A549 (cell line): ENCODE results near the gene REV1. TPM values are rescaled to one million over a fixed set of nuclear protein-coding genes. Genes with fewer than 3 reads are reported as not detected.

ENCODE experiments used
- ATAC-seq, 2 experiments: fragments of 200-7000 bp in 1 of 2; fragments of >200 bp in 1 of 2; cut with Nextera tagmentation in 1 of 2; cut with Tn5 transposase in 1 of 2; 3 replicates each; pipeline versions ENCODE4 v1.8.0 to v1.9.1; 2018 to 2020; ENCODE audit warnings: mild to moderate bottlenecking in 1 of 2, moderate library complexity in 1 of 2
- CTCF ChIA-PET: fragments of 300-600 bp; sonication (Branson Sonifier 250); formaldehyde crosslinking; extraction: SDS; loops from one replicate; lab custom pipeline; 2021; ENCODE audit warnings: antibody characterized with exemption, inconsistent platforms; lab: Yijun Ruan, JAX
- POLR2A ChIA-PET: fragments of 350-600 bp; formaldehyde crosslinking; extraction: SDS; loops from one replicate; lab custom pipeline; 2021; ENCODE audit warnings: antibody characterized with exemption, inconsistent platforms; lab: Yijun Ruan, JAX
- DNase-seq, 2 experiments: peaks; one replicate each; pipeline versions ENCODE4 v3.0.0 to v3.0.0-alpha.2; 2011 to 2016; ENCODE audit warnings: low read depth in 1 of 2, low spot score in 1 of 2
- FAIRE-seq: peaks from 2 replicates; lab custom pipeline; 2011; peaks lifted over from hg19 to GRCh38; lab: Jason Lieb, UNC
- H3K27ac ChIP-seq, 2 experiments: fragments of >200 bp; sonication (Bioruptor Twin); formaldehyde crosslinking; 3 replicates each; pipeline ENCODE4 v1.5.1; 2016 to 2017
- H3K4me1 ChIP-seq: fragments of >200 bp; sonication (Bioruptor Twin); formaldehyde crosslinking; 3 replicates; pipeline ENCODE4 v1.6.1; 2016
- H3K4me2 ChIP-seq: fragments of >200 bp; sonication (Bioruptor Twin); formaldehyde crosslinking; 3 replicates; pipeline ENCODE4 v1.6.1; 2016
- H3K4me3 ChIP-seq: fragments of >200 bp; sonication (Bioruptor Twin); formaldehyde crosslinking; 3 replicates; pipeline ENCODE4 v1.5.1; 2016
- H3K9me3 ChIP-seq: fragments of >200 bp; sonication (Bioruptor Twin); formaldehyde crosslinking; 3 replicates; pipeline ENCODE4 v1.6.1; 2016
- ATOH8 ChIP-seq: fragments of 250-450 bp; sonication (Bioruptor Pico); IDR thresholded peaks from 2 replicates; pipeline ENCODE4 v1.5.0; 2020; ENCODE audit warnings: low read depth, mild to moderate bottlenecking, moderate library complexity
- CHD2 ChIP-seq: fragments of 150-350 bp; IDR thresholded peaks from 2 replicates; pipeline ENCODE4 v1.6.1; 2014; ENCODE audit warnings: low read length; ENCODE audit not compliant: partially characterized antibody
- CTCF ChIP-seq: fragments of >200 bp; sonication (Bioruptor Twin); formaldehyde crosslinking; IDR thresholded peaks from 3 replicates; pipeline ENCODE4 v1.5.1; 2016
- EP300 ChIP-seq, 2 experiments: fragments of >200 bp; sonication (Bioruptor Twin); formaldehyde crosslinking; IDR thresholded peaks; 2 replicates in 1 of 2; 3 replicates in 1 of 2; pipeline ENCODE4 v1.6.1; 2016 to 2017
- ESRRA ChIP-seq: fragments of 150-350 bp; IDR thresholded peaks from 2 replicates; pipeline ENCODE4 v1.6.1; 2014; ENCODE audit warnings: mild to moderate bottlenecking, low read length, borderline replicate concordance
- FOSL2 ChIP-seq, 2 experiments: fragments of 450-650 bp in 1 of 2; fragments of >200 bp in 1 of 2; sonication (Bioruptor Twin) in 1 of 2; formaldehyde crosslinking; IDR thresholded peaks; 2 replicates each; pipeline versions ENCODE4 v1.5.0 to v1.6.1; 2016 to 2020; ENCODE audit warnings: mild to moderate bottlenecking in 1 of 2, moderate library complexity in 1 of 2
- GATA3 ChIP-seq: IDR thresholded peaks from 2 replicates; pipeline ENCODE4 v1.6.1; 2012; ENCODE audit warnings: borderline replicate concordance
- HEYL ChIP-seq: fragments of 250-450 bp; sonication (Bioruptor Pico); IDR thresholded peaks from 2 replicates; pipeline ENCODE4 v1.8.0; 2021; ENCODE audit warnings: mild to moderate bottlenecking, moderate library complexity
- HOXB13 ChIP-seq: fragments of 250-450 bp; sonication (Bioruptor Pico); IDR thresholded peaks from 2 replicates; pipeline ENCODE4 v1.5.0; 2020; ENCODE audit warnings: low read depth, mild to moderate bottlenecking, moderate library complexity
- HOXB5 ChIP-seq: fragments of 250-450 bp; sonication (Bioruptor Pico); IDR thresholded peaks from 2 replicates; pipeline ENCODE4 v1.5.0; 2020; ENCODE audit warnings: mild to moderate bottlenecking, moderate library complexity
- KDM1A ChIP-seq: fragments of 200-600 bp; sonication (generic); IDR thresholded peaks from 2 replicates; pipeline ENCODE4 v1.6.1; 2016; ENCODE audit warnings: low read depth, mild to moderate bottlenecking
- KDM5A ChIP-seq: fragments of 200-600 bp; sonication (generic); IDR thresholded peaks from 2 replicates; pipeline ENCODE4 v1.6.1; 2016; ENCODE audit warnings: antibody characterized with exemption, mild to moderate bottlenecking
- NFE2L2 ChIP-seq: fragments of 150-350 bp; conservative IDR thresholded peaks from 2 replicates; pipeline ENCODE4 v1.6.1; 2014; ENCODE audit warnings: low read length
- NR3C1 ChIP-seq: fragments of >200 bp; sonication (Bioruptor Twin); formaldehyde crosslinking; IDR thresholded peaks from 3 replicates; pipeline ENCODE4 v1.6.1; 2017
- PBX3 ChIP-seq: IDR thresholded peaks from 2 replicates; pipeline ENCODE4 v1.6.1; 2012
- PHF8 ChIP-seq: fragments of 200-600 bp; sonication (generic); IDR thresholded peaks from 2 replicates; pipeline ENCODE4 v1.6.1; 2016; ENCODE audit warnings: low read depth, mild to moderate bottlenecking, antibody characterized with exemption, moderate library complexity, borderline replicate concordance
- POLR2AphosphoS2 ChIP-seq: conservative IDR thresholded peaks from 2 replicates; pipeline ENCODE4 v1.6.1; 2012; ENCODE audit warnings: low read length, improper control_type of control experiment, inconsistent platforms
- RARB ChIP-seq: fragments of 250-450 bp; sonication (Bioruptor Pico); IDR thresholded peaks from 2 replicates; pipeline ENCODE4 v1.8.0; 2021; ENCODE audit warnings: mild to moderate bottlenecking, moderate library complexity
- RFX5 ChIP-seq: fragments of 450-650 bp; IDR thresholded peaks from 2 replicates; pipeline ENCODE4 v1.7.1; 2014; ENCODE audit warnings: antibody characterized with exemption, mild to moderate bottlenecking, moderate library complexity
- SREBF2 ChIP-seq: fragments of 450-650 bp; IDR thresholded peaks from 2 replicates; pipeline ENCODE4 v1.6.1; 2014; ENCODE audit warnings: mild to moderate bottlenecking, moderate library complexity
- TP53 ChIP-seq: fragments of 250-450 bp; sonication (Bioruptor Pico); IDR thresholded peaks from 2 replicates; pipeline ENCODE4 v1.5.0; 2021; ENCODE audit warnings: mild to moderate bottlenecking, moderate library complexity
- USF2 ChIP-seq: fragments of 450-650 bp; IDR thresholded peaks from 2 replicates; pipeline ENCODE4 v1.6.1; 2014; ENCODE audit warnings: antibody characterized with exemption
- WGBS: methylation state at CpG from one replicate; pipeline ENCODE4 v1.1.6; 2017; ENCODE audit errors: missing lambda C conversion rate; 5-methylcytosine and 5-hydroxymethylcytosine counted together
- polyA plus RNA-seq, 4 experiments: library from polyadenylated mRNA; depleted of rRNA in 3 of 4; stranded (reverse); fragments of >200 nt; fragmentation: RNase III in 1 of 4; extraction: RNeasy Plus Mini Kit Qiagen cat#74134 plus additional on column Dnase treatment in 1 of 4; gene quantifications; 2 replicates in 3 of 4; 3 replicates in 1 of 4; pipeline ENCODE4 v1.2.3, GENCODE V29; 2011 to 2017

REV1 gene
- polyA plus RNA-seq, 2 of the 4 experiments (the other 2 are of a cell fraction): 12.8 to 36.2 TPM

- POLR2A ChIA-PET: no interaction called here
- TF ChIP-seq USF2 (no peak), RARB (CRISPR knock-in tag) (no peak), TP53 (CRISPR knock-in tag) (no peak), ESRRA (no peak), PBX3 (no peak), CHD2 (no peak), KDM1A (no peak), HEYL (CRISPR knock-in tag) (no peak), NFE2L2 (no peak), CTCF (no peak), GATA3 (no peak), FOSL2 (IDR thresholded peaks at IDR 0.05) (no peak), FOSL2 (CRISPR knock-in tag; IDR thresholded peaks at IDR 0.05) (no peak), KDM5A (no peak), HOXB13 (CRISPR knock-in tag) (no peak)
- TF ChIP-seq, all 56 proteins: peak for 0
- Histone ChIP-seq H3K9me3 (no peaks in the 10 kb centered on the region), H3K4me2 (no peak overlapping the region), H3K4me3 (no peak overlapping the region), H3K27ac (no peak overlapping the region), H3K4me1 (peaks cover 15% of the 10 kb centered on the region)
- WGBS: 97% methylated on average over 1 of the region's 1 CpG
- FAIRE-seq: no peak
- DNase-seq: no peak
- ATAC-seq: no peak
- CTCF ChIA-PET: no interaction called here
Measured at GRCh38 chr2:99469394-99469793, 20.4 kb downstream of the REV1 start.

- TF ChIP-seq POLR2AphosphoS2 (no peak), PHF8 (no peak), KDM1A (no peak), SREBF2 (no peak), NR3C1 (no peak), ATOH8 (CRISPR knock-in tag) (no peak), PBX3 (no peak), RFX5 (no peak), EP300 (IDR thresholded peaks at IDR 0.05) (no peak), RARB (CRISPR knock-in tag) (no peak), HOXB5 (CRISPR knock-in tag) (no peak)
- FAIRE-seq: no peak
- H3K4me1 ChIP-seq: 0 out of 3 replicates have a peak, but pooled peaks cover 10% of the 10 kb centered on the region
- POLR2A ChIA-PET: no interaction called here
- H3K9me3 ChIP-seq: no peaks in the 10 kb centered on the region
- CTCF ChIA-PET: interaction anchor here (0.7 kb wide), 1 partner anchor 18 kb away, joined by 3 read pairs; no protein-coding TSS in a partner anchor
- H3K4me3 ChIP-seq: no peak overlapping the region
- DNase-seq: no peak
- no peak for ATAC-seq
- H3K4me2 ChIP-seq: no peak overlapping the region
- 93% methylated on average over 4 of the region's 4 CpGs for WGBS
- no peak overlapping the region for H3K27ac ChIP-seq
Measured at GRCh38 chr2:99468155-99468554, 21.7 kb downstream of the REV1 start.
